Lower leg skin (tissue), 4 donors: ENCODE measurements around the gene LY6G6C. TPM values are rescaled to one million over a fixed set of nuclear protein-coding genes. Genes with fewer than 3 reads are reported as not detected.

Experiments
- DNase-seq, 2 donors: peaks; one replicate each; pipeline ENCODE4 v3.0.0-alpha.2; 2019; ENCODE audit warnings: low spot score in 2 of 2
- H3K4me3 ChIP-seq: fragments of 200-600 bp; sonication (generic); 2 replicates; pipeline ENCODE4 v1.5.1; 2017; ENCODE audit warnings: mild to moderate bottlenecking, low read depth; ENCODE audit not compliant: poor library complexity, severe bottlenecking
- POLR2A ChIP-seq, 2 donors: fragments of 450-650 bp; IDR thresholded peaks; one replicate each; pipeline ENCODE4 v1.6.1; 2016 to 2017; ENCODE audit warnings: antibody characterized with exemption in 2 of 2, mild to moderate bottlenecking in 1 of 2, moderate library complexity in 1 of 2
- WGBS, 2 donors: methylation state at CpG; one replicate each; pipeline ENCODE4 v1.1.5; 2018; 5-methylcytosine and 5-hydroxymethylcytosine counted together
- intact Hi-C: fragments of 100-400 bp; cut with DNase I; formaldehyde crosslinking; loops from one replicate; pipeline ENCODE4 v1.15.0; 2023; ENCODE audit warnings: low total_unique reads
- total RNA-seq, 4 donors: library from RNA; depleted of rRNA; stranded (reverse); fragments of >200 nt; gene quantifications; one replicate each; pipeline ENCODE4 v1.1.0, GENCODE V29; 2016
- TF ChIP-seq, protein P1 (sequence below), 3 donors: fragments of 450-650 bp; IDR thresholded peaks; one replicate each; pipeline ENCODE4 v1.5.1; 2016; ENCODE audit warnings: antibody characterized with exemption in 3 of 3, mild to moderate bottlenecking in 3 of 3, moderate library complexity in 2 of 3

LY6G6C gene, protein sequence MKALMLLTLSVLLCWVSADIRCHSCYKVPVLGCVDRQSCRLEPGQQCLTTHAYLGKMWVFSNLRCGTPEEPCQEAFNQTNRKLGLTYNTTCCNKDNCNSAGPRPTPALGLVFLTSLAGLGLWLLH
- 100 to 1,000 TPM; 189 to 513 (median 237) TPM for total RNA-seq

DNA sequence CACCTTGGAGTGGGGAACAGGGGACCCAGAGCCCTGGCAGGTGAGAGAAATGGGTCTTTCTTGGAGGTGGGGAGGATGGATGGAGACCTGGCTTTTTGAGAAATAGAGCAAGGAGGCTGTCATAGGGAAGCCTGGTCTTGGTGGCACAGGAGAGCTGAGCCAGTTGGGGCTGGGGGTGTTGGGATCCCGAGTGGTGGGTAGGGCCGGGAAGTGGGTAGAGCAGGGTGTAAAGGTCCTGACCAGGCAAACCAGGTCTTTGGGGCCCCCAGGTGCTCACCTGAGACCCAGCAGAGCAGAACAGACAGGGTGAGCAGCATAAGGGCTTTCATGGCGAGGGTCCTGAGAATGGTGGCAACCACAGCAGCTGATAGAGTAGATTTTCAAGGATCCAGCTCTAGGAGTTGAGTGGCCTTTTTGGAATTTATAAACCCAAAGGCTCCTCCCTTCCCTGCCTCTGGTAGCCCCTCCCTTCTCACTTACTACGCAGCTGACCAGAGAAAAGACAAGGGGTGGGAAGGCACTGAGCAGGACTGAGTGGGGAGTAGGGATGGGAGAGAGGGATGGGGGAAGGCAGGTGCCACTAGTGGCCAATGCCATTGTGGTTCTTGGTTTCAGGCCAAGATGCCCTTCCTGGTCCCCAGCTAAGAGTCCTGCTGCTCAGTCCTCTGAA lies at the start of gene LY6G6C:
TSS of gene LY6G6C (minus strand) at position 396 of the 670 bp plus-strand sequence. CDS start at position 329, 67 bp downstream.
- intact Hi-C loops: no loop called here
- WGBS, 2 donors: 80 to 91% methylated on average over 4 of the region's 4 CpGs

DNA sequence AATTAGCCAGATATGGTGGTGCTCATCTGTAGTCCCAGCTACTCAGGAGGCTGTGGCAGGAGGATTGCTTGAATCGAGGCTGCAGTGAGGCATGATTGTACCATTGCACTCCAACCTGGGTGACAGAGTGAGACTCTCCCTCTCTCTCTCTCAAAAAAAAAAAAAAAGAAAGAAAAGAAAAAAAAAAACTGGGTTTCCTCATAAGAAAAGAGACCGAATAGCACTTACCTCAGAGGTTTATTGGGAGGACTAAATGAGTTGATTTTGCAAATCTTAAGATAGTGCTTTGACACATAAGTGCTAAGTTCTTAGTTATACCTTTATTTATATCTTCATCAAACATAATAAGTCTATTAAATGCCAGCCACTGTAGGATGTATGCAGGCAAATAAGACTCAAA lies 49.3 kb upstream of the LY6G6C start:
- 89% methylated on average over 2 of the region's 2 CpGs for WGBS, 2 donors
- intact Hi-C loops: no loop called here
- TF ChIP-seq, protein P1, sequence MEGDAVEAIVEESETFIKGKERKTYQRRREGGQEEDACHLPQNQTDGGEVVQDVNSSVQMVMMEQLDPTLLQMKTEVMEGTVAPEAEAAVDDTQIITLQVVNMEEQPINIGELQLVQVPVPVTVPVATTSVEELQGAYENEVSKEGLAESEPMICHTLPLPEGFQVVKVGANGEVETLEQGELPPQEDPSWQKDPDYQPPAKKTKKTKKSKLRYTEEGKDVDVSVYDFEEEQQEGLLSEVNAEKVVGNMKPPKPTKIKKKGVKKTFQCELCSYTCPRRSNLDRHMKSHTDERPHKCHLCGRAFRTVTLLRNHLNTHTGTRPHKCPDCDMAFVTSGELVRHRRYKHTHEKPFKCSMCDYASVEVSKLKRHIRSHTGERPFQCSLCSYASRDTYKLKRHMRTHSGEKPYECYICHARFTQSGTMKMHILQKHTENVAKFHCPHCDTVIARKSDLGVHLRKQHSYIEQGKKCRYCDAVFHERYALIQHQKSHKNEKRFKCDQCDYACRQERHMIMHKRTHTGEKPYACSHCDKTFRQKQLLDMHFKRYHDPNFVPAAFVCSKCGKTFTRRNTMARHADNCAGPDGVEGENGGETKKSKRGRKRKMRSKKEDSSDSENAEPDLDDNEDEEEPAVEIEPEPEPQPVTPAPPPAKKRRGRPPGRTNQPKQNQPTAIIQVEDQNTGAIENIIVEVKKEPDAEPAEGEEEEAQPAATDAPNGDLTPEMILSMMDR (IDR thresholded peaks at IDR 0.05): no peak
- no peak for TF ChIP-seq POLR2A (IDR thresholded peaks at IDR 0.05)
- H3K4me3 ChIP-seq: no peak overlapping the region
- DNase-seq: no peak

More for the DNA sequence above, at the start of gene LY6G6C:
- no peak for DNase-seq
- no peak for TF ChIP-seq POLR2A (IDR thresholded peaks at IDR 0.05)
- TF ChIP-seq, protein P1 (IDR thresholded peaks at IDR 0.05): no peak
- H3K4me3 ChIP-seq: no peak within 1 kb of the TSS

DNA sequence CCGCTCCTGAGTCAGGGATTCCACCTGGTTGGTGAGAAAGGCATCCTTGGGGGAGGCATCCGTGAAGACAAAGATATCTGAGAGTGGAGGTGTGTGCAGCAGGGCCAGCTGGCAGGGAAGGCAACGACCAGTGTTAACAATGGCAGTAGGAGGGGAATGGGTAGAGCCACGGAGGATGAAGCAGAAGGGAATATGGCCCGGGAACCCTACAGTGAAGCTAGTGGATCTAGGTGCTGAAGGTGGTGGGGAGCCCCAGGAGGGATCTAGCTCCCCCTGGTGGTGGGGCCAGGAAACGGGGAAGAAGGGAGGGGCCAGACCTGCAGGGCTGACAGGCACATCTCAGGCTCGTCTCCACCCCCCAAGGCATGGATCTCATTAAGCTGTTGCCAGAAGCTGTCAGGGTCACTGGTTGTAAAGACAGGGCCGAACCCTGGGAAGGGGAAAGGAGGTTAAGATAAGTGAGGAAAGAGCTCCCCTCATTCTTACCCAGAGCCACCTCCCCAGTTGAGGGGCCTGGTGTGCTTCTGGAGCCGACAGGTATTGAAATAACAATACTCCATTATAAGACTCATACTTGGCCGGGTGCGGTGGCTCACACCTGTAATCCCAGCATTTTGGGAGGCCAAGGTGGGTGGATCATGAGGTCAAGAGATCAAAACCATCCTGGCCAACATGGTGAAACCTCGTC lies 48.3 kb upstream of the LY6G6C start:
- TF ChIP-seq, protein P1 (IDR thresholded peaks at IDR 0.05): peak in 1 of 3 donors; percentile 32
- TF ChIP-seq POLR2A (IDR thresholded peaks at IDR 0.05): no peak
- peak; percentile 45 to 93 for DNase-seq
- no peak overlapping the region for H3K4me3 ChIP-seq
- intact Hi-C loops: loop anchor here (5.0 kb wide), 2 partner anchors 83 to 1452 kb away; no protein-coding TSS in a partner anchor
- WGBS, 2 donors: 56 to 57% methylated on average over 12 of the region's 12 CpGs

DNA sequence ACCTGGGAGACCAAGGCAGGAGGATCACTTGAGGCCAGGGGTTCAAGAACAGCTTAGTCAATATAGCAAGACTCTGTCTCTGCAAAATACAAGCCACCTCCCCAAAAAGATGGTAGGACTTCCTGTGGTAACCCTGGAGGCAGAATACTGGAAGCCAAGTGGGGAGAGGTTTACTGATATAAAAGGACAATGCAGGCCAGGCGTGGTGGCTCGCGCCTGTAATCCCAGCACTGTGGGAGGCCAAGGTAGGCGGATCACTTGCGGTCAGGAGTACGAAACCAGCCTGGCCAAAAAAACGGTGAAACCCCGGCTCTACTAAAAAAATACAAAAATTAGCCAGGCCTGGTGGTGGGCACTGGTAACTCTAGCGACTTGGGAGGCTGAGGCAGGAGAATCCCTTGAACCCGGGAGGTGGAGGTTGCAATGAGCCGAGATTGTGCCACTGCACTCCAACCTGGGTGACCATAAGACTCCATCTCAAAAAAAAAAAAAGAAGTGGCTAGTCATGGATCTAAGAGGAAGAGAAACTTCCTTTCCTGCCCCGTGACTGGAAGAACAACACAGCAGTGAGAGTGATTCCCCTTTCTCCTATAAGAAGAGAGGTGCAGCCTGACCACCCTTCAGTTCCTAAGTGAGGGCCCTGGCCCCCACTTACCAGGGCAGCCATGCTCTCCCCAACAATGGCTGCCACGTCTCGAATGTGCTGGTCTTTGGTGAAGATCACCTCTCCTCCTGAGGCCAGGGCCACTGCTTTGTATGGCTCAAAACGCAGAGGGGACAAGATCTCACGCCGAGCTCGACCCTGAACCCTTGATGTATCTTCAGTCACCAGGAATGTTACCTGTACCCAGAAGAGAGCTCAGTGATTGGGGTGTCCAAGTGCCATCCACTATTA lies 47.1 kb upstream of the LY6G6C start:
- intact Hi-C loops: loop anchor here (5.0 kb wide), 2 partner anchors 81 to 1454 kb away; no protein-coding TSS in a partner anchor
- no peak for DNase-seq
- WGBS, 2 donors: 89 to 91% methylated on average over 18 of the region's 18 CpGs
- TF ChIP-seq, protein P1 (IDR thresholded peaks at IDR 0.05): no peak
- no peak for TF ChIP-seq POLR2A (IDR thresholded peaks at IDR 0.05)
- H3K4me3 ChIP-seq: no peak overlapping the region

DNA sequence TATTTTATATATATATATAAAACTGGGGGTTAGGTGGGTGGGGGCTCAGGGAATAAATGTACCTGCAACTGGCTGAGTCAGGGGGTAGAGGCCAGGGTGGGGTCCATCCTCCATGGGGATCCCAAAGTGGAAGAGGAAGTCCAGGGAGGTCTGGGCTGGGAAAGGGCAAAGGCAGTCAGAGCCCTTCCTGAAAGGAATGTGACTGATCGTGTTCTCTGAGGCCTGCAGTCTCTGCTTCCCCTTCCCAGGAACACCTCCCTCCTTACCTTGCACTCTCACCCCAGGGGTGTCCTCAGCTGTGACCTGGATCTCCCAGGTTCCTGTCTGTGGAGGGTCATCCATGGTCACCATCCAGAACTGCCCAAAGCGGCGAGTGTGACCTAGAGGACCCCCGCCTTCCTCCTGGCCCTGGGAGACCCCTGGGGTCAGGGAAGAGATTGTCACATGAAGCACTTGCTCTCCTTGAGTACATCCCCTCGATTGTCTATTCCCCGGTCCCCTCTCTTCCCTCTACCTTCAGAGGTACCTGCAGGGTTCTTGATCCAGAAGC lies 45.6 kb upstream of the LY6G6C start:
- H3K4me3 ChIP-seq: no peak overlapping the region
- no peak for DNase-seq
- intact Hi-C loops: loop anchor here (5.0 kb wide), 2 partner anchors 80 to 1455 kb away; no protein-coding TSS in a partner anchor
- 77 to 85% methylated on average over 6 of the region's 6 CpGs for WGBS, 2 donors
- TF ChIP-seq POLR2A (IDR thresholded peaks at IDR 0.05): no peak
- TF ChIP-seq, protein P1 (IDR thresholded peaks at IDR 0.05): no peak
